SK-N-SH (cell line): ENCODE measurements around the gene FTO. TPM values are rescaled to one million over a fixed set of nuclear protein-coding genes. Genes with fewer than 3 reads are reported as not detected.

Source experiments
- CTCF ChIA-PET: fragments of 300-600, 350-600 bp; formaldehyde crosslinking; extraction: SDS; loops from one replicate; lab custom pipeline; 2021; lab: Yijun Ruan, JAX
- POLR2A ChIA-PET: fragments of 350-600 bp; sonication (Branson Sonifier 250); formaldehyde crosslinking; extraction: SDS; loops from one replicate; lab custom pipeline; 2020; ENCODE audit warnings: antibody characterized with exemption, inconsistent platforms; lab: Yijun Ruan, JAX
- DNase-seq: peaks from one replicate; pipeline ENCODE4 v3.0.0; 2012
- H2AFZ ChIP-seq: fragments of 200-600 bp; sonication (generic); 2 replicates; pipeline ENCODE4 v1.8.1; 2016; ENCODE audit warnings: antibody characterized with exemption, mild to moderate bottlenecking, low read depth
- H3F3A ChIP-seq: fragments of 200-600 bp; sonication (generic); replicated peaks from 2 replicates; pipeline ENCODE3; 2016; ENCODE audit warnings: antibody characterized with exemption, mild to moderate bottlenecking; ENCODE audit not compliant: insufficient read depth
- H3K27ac ChIP-seq, 2 experiments: fragments of 200-500 bp in 1 of 2; fragments of 200-600 bp in 1 of 2; sonication (Bioruptor generic) in 1 of 2; sonication (generic), shearing (Covaris generic) in 1 of 2; 2 replicates each; pipeline versions ENCODE4 v1.5.1 to v1.6.1; 2014 to 2016; ENCODE audit warnings: low read depth in 2 of 2, inconsistent platforms in 1 of 2, low read length in 1 of 2, mild to moderate bottlenecking in 1 of 2, mixed read lengths in 1 of 2
- H3K27me3 ChIP-seq: fragments of 200-600 bp; sonication (generic), shearing (Covaris generic); 2 replicates; pipeline ENCODE4 v1.6.1; 2016; ENCODE audit warnings: mixed run types; ENCODE audit not compliant: insufficient read depth
- H3K36me3 ChIP-seq, 2 experiments: fragments of 200-500 bp in 1 of 2; fragments of 200-600 bp in 1 of 2; sonication (Bioruptor generic) in 1 of 2; sonication (generic) in 1 of 2; replicated peaks in 1 of 2; 2 replicates each; pipeline versions ENCODE3 to v1.5.1; 2014 to 2016; ENCODE audit warnings: low read length in 1 of 2, mild to moderate bottlenecking in 1 of 2; ENCODE audit not compliant: insufficient read depth in 2 of 2, control insufficient read depth in 1 of 2
- H3K4me1 ChIP-seq, 2 experiments: fragments of 200-500 bp in 1 of 2; fragments of 200-600 bp in 1 of 2; sonication (Bioruptor generic) in 1 of 2; sonication (generic), shearing (Covaris generic) in 1 of 2; 2 replicates each; pipeline versions ENCODE4 v1.5.1 to v1.6.1; 2014 to 2016; ENCODE audit warnings: low read depth in 1 of 2, low read length in 1 of 2, mixed run types in 1 of 2; ENCODE audit not compliant: insufficient read depth in 2 of 2, control insufficient read depth in 1 of 2
- H3K4me2 ChIP-seq: fragments of 200-600 bp; sonication (generic), shearing (Covaris generic); 2 replicates; pipeline ENCODE4 v1.6.1; 2017; ENCODE audit warnings: mixed run types
- H3K4me3 ChIP-seq, 2 experiments: fragments of 200-500 bp in 1 of 2; fragments of 200-600 bp in 1 of 2; sonication (Bioruptor generic) in 1 of 2; sonication (generic), shearing (Covaris generic) in 1 of 2; 2 replicates each; pipeline versions ENCODE4 v1.5.1 to v1.8.1; 2014 to 2016; ENCODE audit warnings: low read depth in 2 of 2, inconsistent platforms in 1 of 2, low read length in 1 of 2, mild to moderate bottlenecking in 1 of 2, mixed read lengths in 1 of 2, moderate library complexity in 1 of 2
- H3K79me2 ChIP-seq: fragments of 200-600 bp; sonication (generic); 2 replicates; pipeline ENCODE4 v1.8.1; 2017; ENCODE audit warnings: mild to moderate bottlenecking; ENCODE audit not compliant: insufficient read depth
- H3K9ac ChIP-seq: fragments of 200-600 bp; sonication (generic); 2 replicates; pipeline ENCODE4 v1.6.1; 2017; ENCODE audit warnings: mixed run types
- H3K9me2 ChIP-seq: fragments of 200-600 bp; sonication (generic); 2 replicates; pipeline ENCODE4 v1.6.1; 2017; ENCODE audit warnings: mixed run types
- H3K9me3 ChIP-seq: fragments of 200-600 bp; sonication (generic); 2 replicates; pipeline ENCODE4 v1.6.1; 2017; ENCODE audit warnings: mixed run types, mild to moderate bottlenecking, moderate library complexity
- H4K20me1 ChIP-seq: fragments of 200-600 bp; sonication (generic); 2 replicates; pipeline ENCODE4 v1.6.1; 2017; ENCODE audit warnings: mild to moderate bottlenecking, mixed run types; ENCODE audit not compliant: insufficient read depth
- CHD2 ChIP-seq: fragments of 150-350 bp; IDR thresholded peaks from 2 replicates; pipeline ENCODE4 v1.6.1; 2018; ENCODE audit warnings: low read length; ENCODE audit not compliant: partially characterized antibody
- ELF1 ChIP-seq: IDR thresholded peaks from 2 replicates; pipeline ENCODE4 v1.4.0; 2012
- FOXJ3 ChIP-seq: sonication (generic); formaldehyde crosslinking; IDR thresholded peaks from 2 replicates; pipeline ENCODE4 v1.5.1; 2020; ENCODE audit warnings: mild to moderate bottlenecking, missing genetic modification reagents
- JUND ChIP-seq: IDR thresholded peaks from 2 replicates; pipeline ENCODE4 v1.4.0; 2012
- NFIC ChIP-seq: IDR thresholded peaks from 2 replicates; pipeline ENCODE4 v1.4.0; 2012; ENCODE audit warnings: borderline replicate concordance
- RCOR1 ChIP-seq: fragments of 150-350 bp; IDR thresholded peaks from 2 replicates; pipeline ENCODE4 v1.6.1; 2017; ENCODE audit warnings: antibody characterized with exemption, low read length
- SIN3A ChIP-seq: IDR thresholded peaks from 2 replicates; pipeline ENCODE4 v1.6.1; 2012; ENCODE audit warnings: low read depth, mild to moderate bottlenecking, low read length, moderate library complexity, borderline replicate concordance
- TCF12 ChIP-seq: IDR thresholded peaks from 2 replicates; pipeline ENCODE4 v1.4.0; 2012
- TEAD4 ChIP-seq: IDR thresholded peaks from 2 replicates; pipeline ENCODE4 v1.4.0; 2012; ENCODE audit warnings: mild to moderate bottlenecking, borderline replicate concordance; ENCODE audit not compliant: insufficient read depth
- WGBS: methylation state at CpG from one replicate; pipeline ENCODE4 v1.1.6; 2017; ENCODE audit warnings: low lambda C conversion rate; 5-methylcytosine and 5-hydroxymethylcytosine counted together
- polyA plus RNA-seq, 3 experiments: library from polyadenylated mRNA; depleted of rRNA; stranded (reverse); fragments of >200 nt; gene quantifications; 2 replicates each; pipeline ENCODE4 v1.2.3, GENCODE V29; 2012
- TF ChIP-seq, protein P1 (sequence below): IDR thresholded peaks from 2 replicates; pipeline ENCODE4; 2012
- TF ChIP-seq, protein P2 (sequence below): fragments of 200-600 bp; sonication (generic); IDR thresholded peaks from 2 replicates; pipeline ENCODE4 v1.6.1; 2017; ENCODE audit warnings: antibody characterized with exemption, mild to moderate bottlenecking, moderate library complexity
- TF ChIP-seq, protein P3 (sequence below): IDR thresholded peaks from 2 replicates; pipeline ENCODE4 v1.4.0; 2012; ENCODE audit warnings: low read depth

FTO gene
- polyA plus RNA-seq, 1 of the 3 experiments (the other 2 are of a cell fraction): 41.2 TPM

DNA sequence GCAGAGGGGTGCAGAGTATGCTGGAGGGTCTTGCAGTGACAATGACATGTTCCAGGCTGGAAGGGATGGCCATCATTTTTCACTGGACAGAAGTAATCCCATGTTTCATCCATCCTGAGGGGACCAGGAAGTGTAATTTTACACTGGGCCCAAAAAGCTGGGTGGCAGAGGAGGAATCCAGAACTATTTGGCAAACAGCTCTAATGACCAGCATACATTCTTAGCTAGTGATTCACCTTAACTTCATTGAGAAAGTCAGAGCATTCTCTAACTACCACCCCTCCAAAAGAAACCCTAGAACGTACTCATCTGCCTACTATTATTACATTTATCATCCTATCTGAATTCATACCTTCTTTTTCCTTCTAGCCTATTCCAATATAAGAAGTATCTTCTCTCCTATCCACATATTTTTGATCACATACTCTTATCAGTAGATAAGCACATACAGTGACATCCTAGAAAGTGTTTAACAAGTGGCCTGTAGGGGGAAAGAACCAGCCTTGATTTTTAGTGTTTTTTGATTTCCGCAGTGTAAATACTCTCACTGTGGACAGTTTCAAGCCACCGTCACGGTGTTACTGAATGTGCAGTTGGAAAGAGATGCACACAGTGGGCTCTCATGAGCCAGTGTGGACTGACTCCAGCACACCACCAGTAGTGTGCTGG, 118.1 kb downstream of the FTO start (continued):
- TF ChIP-seq ELF1 (peak; percentile 50; the same call in 1 of the 2 replicates), NFIC (peak; percentile 84), TEAD4 (peak; percentile 89), CHD2 (no peak)

DNA sequence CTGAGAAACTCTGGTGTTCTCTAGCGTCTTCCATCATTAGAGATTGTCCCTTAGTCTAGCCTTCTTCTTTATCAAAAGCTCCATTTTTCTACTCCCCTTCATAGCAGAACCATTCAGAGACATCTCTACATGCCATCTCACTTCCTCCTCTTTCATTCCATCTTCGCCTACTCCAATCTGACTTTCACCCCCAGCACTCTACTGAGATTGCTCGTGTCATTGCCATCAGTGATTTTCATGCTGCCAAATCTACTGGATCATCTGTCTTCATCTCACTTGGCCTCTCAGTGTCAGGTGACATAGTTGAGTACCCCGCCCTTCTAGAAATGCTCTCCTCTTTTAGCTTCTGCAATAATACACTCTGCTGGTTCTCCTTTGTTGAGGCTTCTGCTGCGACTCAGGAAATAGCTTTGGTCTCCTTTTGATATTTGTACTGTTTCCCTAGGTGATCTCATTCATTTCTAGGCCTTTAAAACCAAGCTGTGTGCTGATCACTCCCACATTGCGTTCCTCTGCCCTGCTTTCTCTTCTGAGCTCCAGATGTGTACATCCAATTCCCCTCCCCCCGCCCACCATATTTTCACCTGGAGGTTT, 119.1 kb downstream of the FTO start:
- CTCF ChIA-PET: interaction anchor here (0.9 kb wide), 2 partner anchors 18 to 20 kb away, joined by 3 read pairs; no protein-coding TSS in a partner anchor
- TF ChIP-seq, protein P1, sequence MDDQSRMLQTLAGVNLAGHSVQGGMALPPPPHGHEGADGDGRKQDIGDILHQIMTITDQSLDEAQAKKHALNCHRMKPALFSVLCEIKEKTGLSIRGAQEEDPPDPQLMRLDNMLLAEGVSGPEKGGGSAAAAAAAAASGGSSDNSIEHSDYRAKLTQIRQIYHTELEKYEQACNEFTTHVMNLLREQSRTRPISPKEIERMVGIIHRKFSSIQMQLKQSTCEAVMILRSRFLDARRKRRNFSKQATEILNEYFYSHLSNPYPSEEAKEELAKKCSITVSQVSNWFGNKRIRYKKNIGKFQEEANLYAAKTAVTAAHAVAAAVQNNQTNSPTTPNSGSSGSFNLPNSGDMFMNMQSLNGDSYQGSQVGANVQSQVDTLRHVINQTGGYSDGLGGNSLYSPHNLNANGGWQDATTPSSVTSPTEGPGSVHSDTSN: no peak
- TF ChIP-seq JUND (no peak), TCF12 (no peak), SIN3A (no peak), RCOR1 (no peak), NFIC (no peak), FOXJ3 (no peak)
- TF ChIP-seq, protein P2, sequence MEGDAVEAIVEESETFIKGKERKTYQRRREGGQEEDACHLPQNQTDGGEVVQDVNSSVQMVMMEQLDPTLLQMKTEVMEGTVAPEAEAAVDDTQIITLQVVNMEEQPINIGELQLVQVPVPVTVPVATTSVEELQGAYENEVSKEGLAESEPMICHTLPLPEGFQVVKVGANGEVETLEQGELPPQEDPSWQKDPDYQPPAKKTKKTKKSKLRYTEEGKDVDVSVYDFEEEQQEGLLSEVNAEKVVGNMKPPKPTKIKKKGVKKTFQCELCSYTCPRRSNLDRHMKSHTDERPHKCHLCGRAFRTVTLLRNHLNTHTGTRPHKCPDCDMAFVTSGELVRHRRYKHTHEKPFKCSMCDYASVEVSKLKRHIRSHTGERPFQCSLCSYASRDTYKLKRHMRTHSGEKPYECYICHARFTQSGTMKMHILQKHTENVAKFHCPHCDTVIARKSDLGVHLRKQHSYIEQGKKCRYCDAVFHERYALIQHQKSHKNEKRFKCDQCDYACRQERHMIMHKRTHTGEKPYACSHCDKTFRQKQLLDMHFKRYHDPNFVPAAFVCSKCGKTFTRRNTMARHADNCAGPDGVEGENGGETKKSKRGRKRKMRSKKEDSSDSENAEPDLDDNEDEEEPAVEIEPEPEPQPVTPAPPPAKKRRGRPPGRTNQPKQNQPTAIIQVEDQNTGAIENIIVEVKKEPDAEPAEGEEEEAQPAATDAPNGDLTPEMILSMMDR: no peak
- TF ChIP-seq, protein P3, sequence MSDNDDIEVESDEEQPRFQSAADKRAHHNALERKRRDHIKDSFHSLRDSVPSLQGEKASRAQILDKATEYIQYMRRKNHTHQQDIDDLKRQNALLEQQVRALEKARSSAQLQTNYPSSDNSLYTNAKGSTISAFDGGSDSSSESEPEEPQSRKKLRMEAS: no peak

More for the DNA sequence above, 119.1 kb downstream of the FTO start:
- peaks cover 0 to 9% of the 10 kb centered on the region in 2 experiments for H3K36me3 ChIP-seq
- peaks cover 4% of the 10 kb centered on the region; the same call in 1 of the 2 replicates for H3K79me2 ChIP-seq
- H3K4me3 ChIP-seq: no peak overlapping the region
- H2AFZ ChIP-seq: no peak overlapping the region
- POLR2A ChIA-PET: no interaction called here
- H3K9me2 ChIP-seq: no peaks in the 10 kb centered on the region
- DNase-seq: no peak
- peaks cover 5 to 17% of the 10 kb centered on the region in 2 experiments for H3K4me1 ChIP-seq
- H3K27ac ChIP-seq: peak overlapping the region; percentile 53 to 77; a peak in 3 of 4 replicates
- H4K20me1 ChIP-seq: peaks cover 5% of the 10 kb centered on the region; the same call in 1 of the 2 replicates
- WGBS: 95% methylated on average over 7 of the region's 7 CpGs
- H3K9me3 ChIP-seq: no peaks in the 10 kb centered on the region
- H3K9ac ChIP-seq: no peak overlapping the region
- H3K4me2 ChIP-seq: no peak overlapping the region
- H3K27me3 ChIP-seq: no peaks in the 10 kb centered on the region
- H3F3A ChIP-seq: peaks cover 37% of the 10 kb centered on the region
